DND-41 (cell line): Measurements from ENCODE around the gene GLRA1.

Source experiments
- ATAC-seq: fragments of 200-7000 bp; cut with Tn5 transposase; 3 replicates; pipeline ENCODE4 v1.9.1; 2021; ENCODE audit warnings: low read depth; ENCODE audit not compliant: insufficient read depth
- DNase-seq: peaks from one replicate; pipeline ENCODE4 v3.0.0-alpha.2; 2020
- H2AFZ ChIP-seq: 2 replicates; pipeline ENCODE4 v1.6.0; 2012; ENCODE audit warnings: low read depth, low read length
- H3K27ac ChIP-seq: 2 replicates; pipeline ENCODE4 v1.5.1; 2012; ENCODE audit warnings: low read length, inconsistent platforms
- H3K27me3 ChIP-seq: fragments of 200-600 bp; sonication (generic); 2 replicates; pipeline ENCODE4 v1.6.0; 2012; ENCODE audit warnings: low read length, mild to moderate bottlenecking, inconsistent platforms; ENCODE audit not compliant: insufficient read depth, poor library complexity
- H3K36me3 ChIP-seq: 2 replicates; pipeline ENCODE4 v1.5.1; 2012; ENCODE audit warnings: low read length, inconsistent platforms; ENCODE audit not compliant: insufficient read depth
- H3K4me1 ChIP-seq: 2 replicates; pipeline ENCODE4 v1.5.1; 2012; ENCODE audit warnings: mild to moderate bottlenecking, low read length; ENCODE audit not compliant: insufficient read depth
- H3K4me2 ChIP-seq: 2 replicates; pipeline ENCODE4 v1.6.0; 2012; ENCODE audit warnings: mild to moderate bottlenecking, moderate library complexity, low read length, inconsistent platforms; ENCODE audit not compliant: insufficient read depth
- H3K4me3 ChIP-seq, 2 experiments: fragments of 200-600 bp in 1 of 2; shearing (Covaris generic) in 1 of 2; 2 replicates each; pipeline ENCODE4 v1.5.1; 2012 to 2016; ENCODE audit warnings: inconsistent platforms in 2 of 2, low read length in 2 of 2, mild to moderate bottlenecking in 2 of 2, low read depth in 1 of 2, moderate library complexity in 1 of 2
- H3K79me2 ChIP-seq: 2 replicates; pipeline ENCODE4 v1.6.0; 2012; ENCODE audit warnings: low read length, inconsistent platforms; ENCODE audit not compliant: insufficient read depth
- H3K9ac ChIP-seq: 2 replicates; pipeline ENCODE4 v1.6.0; 2012; ENCODE audit warnings: low read depth, mild to moderate bottlenecking, inconsistent platforms, low read length, moderate library complexity
- H3K9me3 ChIP-seq: 2 replicates; pipeline ENCODE4 v1.5.1; 2012; ENCODE audit warnings: low read length, moderate library complexity, mild to moderate bottlenecking, inconsistent platforms; ENCODE audit not compliant: insufficient read depth, severe bottlenecking
- H4K20me1 ChIP-seq: 2 replicates; pipeline ENCODE4 v1.6.0; 2012; ENCODE audit warnings: low read length; ENCODE audit not compliant: insufficient read depth
- CTCF ChIP-seq: IDR thresholded peaks from 2 replicates; pipeline ENCODE4 v1.5.1; 2012; ENCODE audit warnings: borderline replicate concordance, low read length, moderate library complexity, mild to moderate bottlenecking; ENCODE audit not compliant: poor library complexity, severe bottlenecking; ENCODE audit errors: extremely low read depth
- EZH2 ChIP-seq: IDR thresholded peaks from 3 replicates; pipeline ENCODE4 v1.6.1; 2012; ENCODE audit warnings: borderline replicate concordance, low read depth, mild to moderate bottlenecking, moderate library complexity, low read length, inconsistent platforms; ENCODE audit not compliant: severe bottlenecking

The GLRA1 gene

GRCh38 chr5:151947931-151948608 is 23.4 kb upstream of the GLRA1 start:
- no peak overlapping the region for H3K4me3 ChIP-seq
- H3K4me1 ChIP-seq, result no peaks in the 10 kb centered on the region
- H3K9ac ChIP-seq, result no peak overlapping the region
- H2AFZ ChIP-seq, result no peak overlapping the region
- no peak for ATAC-seq
- no peak for DNase-seq
- no peaks in the 10 kb centered on the region for H4K20me1 ChIP-seq
- no peaks in the 10 kb centered on the region for H3K36me3 ChIP-seq
- H3K27me3 ChIP-seq, result no peaks in the 10 kb centered on the region
- no peak overlapping the region for H3K27ac ChIP-seq
- H3K9me3 ChIP-seq, result no peaks in the 10 kb centered on the region
- H3K79me2 ChIP-seq, result no peaks in the 10 kb centered on the region
- no peak overlapping the region for H3K4me2 ChIP-seq
- TF ChIP-seq EZH2 (no peak), CTCF (no peak)

GRCh38 chr5:151937851-151938250 is 13.2 kb upstream of the GLRA1 start:
- Histone ChIP-seq H3K4me2 (no peak overlapping the region), H3K79me2 (no peaks in the 10 kb centered on the region), H3K27me3 (no peaks in the 10 kb centered on the region), H3K27ac (no peak overlapping the region), H3K4me1 (no peaks in the 10 kb centered on the region), H3K9ac (no peak overlapping the region), H3K9me3 (no peaks in the 10 kb centered on the region), H3K4me3 (no peak overlapping the region), H4K20me1 (no peaks in the 10 kb centered on the region), H2AFZ (no peak overlapping the region), H3K36me3 (no peaks in the 10 kb centered on the region)
- ATAC-seq, result no peak
- TF ChIP-seq CTCF, result no peak
- no peak for DNase-seq

GRCh38 chr5:151935135-151935695 is 10.6 kb upstream of the GLRA1 start:
- no peak for DNase-seq

More at GRCh38 chr5:151935135-151935695, 10.6 kb upstream of the GLRA1 start:
- Histone ChIP-seq H3K27me3 (no peaks in the 10 kb centered on the region), H3K27ac (no peak overlapping the region), H3K79me2 (no peaks in the 10 kb centered on the region), H2AFZ (no peak overlapping the region), H3K9ac (no peak overlapping the region), H3K4me3 (no peak overlapping the region), H3K9me3 (peaks cover 8% of the 10 kb centered on the region), H3K4me2 (no peak overlapping the region), H4K20me1 (no peaks in the 10 kb centered on the region), H3K4me1 (no peaks in the 10 kb centered on the region), H3K36me3 (no peaks in the 10 kb centered on the region)
- TF ChIP-seq CTCF (no peak), EZH2 (no peak)
- no peak for ATAC-seq
